ENCODE data around the gene KRT7.

KRT7 gene

GRCh38 chr12:52199294-52199919 is 33.6 kb upstream of the KRT7 start:
- DNase-seq (ENCODE audit: low spot score) = no peak

GRCh38 chr12:52200086-52200780 is 32.8 kb upstream of the KRT7 start:
- no peak for DNase-seq (ENCODE audit: low spot score)

- DNase-seq (ENCODE audit: low spot score) = no peak
These were observed 32.1 kb upstream of the KRT7 start for GRCh38 chr12:52200781-52201450.

- no peak for DNase-seq (ENCODE audit: low spot score)
These were observed 31.6 kb upstream of the KRT7 start for GRCh38 chr12:52201451-52201839.

- DNase-seq (ENCODE audit: low spot score) = no peak
These were observed 30.5 kb upstream of the KRT7 start for GRCh38 chr12:52202361-52203078.

- DNase-seq (ENCODE audit: low spot score) = no peak
These were observed 29.7 kb upstream of the KRT7 start for GRCh38 chr12:52203079-52203921.

- DNase-seq (ENCODE audit: low spot score) = no peak
These were observed 28.7 kb upstream of the KRT7 start for GRCh38 chr12:52204095-52204930.

GRCh38 chr12:52204931-52205505 is 28.0 kb upstream of the KRT7 start:
- no peak for DNase-seq (ENCODE audit: low spot score)

- no peak for DNase-seq (ENCODE audit: low spot score)
These were observed 27.3 kb upstream of the KRT7 start for GRCh38 chr12:52205612-52206303.

GRCh38 chr12:52206304-52207040 is 26.6 kb upstream of the KRT7 start:
- no peak for DNase-seq (ENCODE audit: low spot score)

- no peak for DNase-seq (ENCODE audit: low spot score)
These were observed 25.9 kb upstream of the KRT7 start for GRCh38 chr12:52207106-52207505.

- no peak for DNase-seq (ENCODE audit: low spot score)
These were observed 25.1 kb upstream of the KRT7 start for GRCh38 chr12:52207895-52208294.

- DNase-seq (ENCODE audit: low spot score) = no peak
These were observed 24.4 kb upstream of the KRT7 start for GRCh38 chr12:52208424-52209165.

- no peak for DNase-seq (ENCODE audit: low spot score)
These were observed 23.7 kb upstream of the KRT7 start for GRCh38 chr12:52209321-52209720.

- no peak for DNase-seq (ENCODE audit: low spot score)
These were observed 22.7 kb upstream of the KRT7 start for GRCh38 chr12:52210186-52210924.

GRCh38 chr12:52210925-52211650 is 22.0 kb upstream of the KRT7 start:
- no peak for DNase-seq (ENCODE audit: low spot score)
